SK-N-SH (cell line): ENCODE measurements around the gene PPP1R15A. TPM values are rescaled to one million over a fixed set of nuclear protein-coding genes. Genes with fewer than 3 reads are reported as not detected.
"Not testable (repeated sequence)": the region's sequence is repeated elsewhere in the genome, so short reads cannot be mapped to it uniquely, and the experiment has no call there.

Experiments used
- CTCF ChIA-PET: fragments of 300-600, 350-600 bp; formaldehyde crosslinking; extraction: SDS; loops from one replicate; lab custom pipeline; 2021; lab: Yijun Ruan, JAX
- POLR2A ChIA-PET: fragments of 350-600 bp; sonication (Branson Sonifier 250); formaldehyde crosslinking; extraction: SDS; loops from one replicate; lab custom pipeline; 2020; ENCODE audit warnings: antibody characterized with exemption, inconsistent platforms; lab: Yijun Ruan, JAX
- DNase-seq: peaks from one replicate; pipeline ENCODE4 v3.0.0; 2012
- H2AFZ ChIP-seq: fragments of 200-600 bp; sonication (generic); 2 replicates; pipeline ENCODE4 v1.8.1; 2016; ENCODE audit warnings: antibody characterized with exemption, mild to moderate bottlenecking, low read depth
- H3F3A ChIP-seq: fragments of 200-600 bp; sonication (generic); replicated peaks from 2 replicates; pipeline ENCODE3; 2016; ENCODE audit warnings: antibody characterized with exemption, mild to moderate bottlenecking; ENCODE audit not compliant: insufficient read depth
- H3K27ac ChIP-seq, 2 experiments: fragments of 200-500 bp in 1 of 2; fragments of 200-600 bp in 1 of 2; sonication (Bioruptor generic) in 1 of 2; sonication (generic), shearing (Covaris generic) in 1 of 2; 2 replicates each; pipeline versions ENCODE4 v1.5.1 to v1.6.1; 2014 to 2016; ENCODE audit warnings: low read depth in 2 of 2, inconsistent platforms in 1 of 2, low read length in 1 of 2, mild to moderate bottlenecking in 1 of 2, mixed read lengths in 1 of 2
- H3K27me3 ChIP-seq: fragments of 200-600 bp; sonication (generic), shearing (Covaris generic); 2 replicates; pipeline ENCODE4 v1.6.1; 2016; ENCODE audit warnings: mixed run types; ENCODE audit not compliant: insufficient read depth
- H3K36me3 ChIP-seq, 2 experiments: fragments of 200-500 bp in 1 of 2; fragments of 200-600 bp in 1 of 2; sonication (Bioruptor generic) in 1 of 2; sonication (generic) in 1 of 2; replicated peaks in 1 of 2; 2 replicates each; pipeline versions ENCODE3 to v1.5.1; 2014 to 2016; ENCODE audit warnings: low read length in 1 of 2, mild to moderate bottlenecking in 1 of 2; ENCODE audit not compliant: insufficient read depth in 2 of 2, control insufficient read depth in 1 of 2
- H3K4me1 ChIP-seq, 2 experiments: fragments of 200-500 bp in 1 of 2; fragments of 200-600 bp in 1 of 2; sonication (Bioruptor generic) in 1 of 2; sonication (generic), shearing (Covaris generic) in 1 of 2; 2 replicates each; pipeline versions ENCODE4 v1.5.1 to v1.6.1; 2014 to 2016; ENCODE audit warnings: low read depth in 1 of 2, low read length in 1 of 2, mixed run types in 1 of 2; ENCODE audit not compliant: insufficient read depth in 2 of 2, control insufficient read depth in 1 of 2
- H3K4me2 ChIP-seq: fragments of 200-600 bp; sonication (generic), shearing (Covaris generic); 2 replicates; pipeline ENCODE4 v1.6.1; 2017; ENCODE audit warnings: mixed run types
- H3K4me3 ChIP-seq, 2 experiments: fragments of 200-500 bp in 1 of 2; fragments of 200-600 bp in 1 of 2; sonication (Bioruptor generic) in 1 of 2; sonication (generic), shearing (Covaris generic) in 1 of 2; 2 replicates each; pipeline versions ENCODE4 v1.5.1 to v1.8.1; 2014 to 2016; ENCODE audit warnings: low read depth in 2 of 2, inconsistent platforms in 1 of 2, low read length in 1 of 2, mild to moderate bottlenecking in 1 of 2, mixed read lengths in 1 of 2, moderate library complexity in 1 of 2
- H3K79me2 ChIP-seq: fragments of 200-600 bp; sonication (generic); 2 replicates; pipeline ENCODE4 v1.8.1; 2017; ENCODE audit warnings: mild to moderate bottlenecking; ENCODE audit not compliant: insufficient read depth
- H3K9ac ChIP-seq: fragments of 200-600 bp; sonication (generic); 2 replicates; pipeline ENCODE4 v1.6.1; 2017; ENCODE audit warnings: mixed run types
- H3K9me2 ChIP-seq: fragments of 200-600 bp; sonication (generic); 2 replicates; pipeline ENCODE4 v1.6.1; 2017; ENCODE audit warnings: mixed run types
- H3K9me3 ChIP-seq: fragments of 200-600 bp; sonication (generic); 2 replicates; pipeline ENCODE4 v1.6.1; 2017; ENCODE audit warnings: mixed run types, mild to moderate bottlenecking, moderate library complexity
- H4K20me1 ChIP-seq: fragments of 200-600 bp; sonication (generic); 2 replicates; pipeline ENCODE4 v1.6.1; 2017; ENCODE audit warnings: mild to moderate bottlenecking, mixed run types; ENCODE audit not compliant: insufficient read depth
- ELF1 ChIP-seq: IDR thresholded peaks from 2 replicates; pipeline ENCODE4 v1.4.0; 2012
- EP300 ChIP-seq, 2 experiments: IDR thresholded peaks; 2 replicates each; pipeline versions ENCODE4 v1.4.0 to v1.6.1; 2012; ENCODE audit warnings: borderline replicate concordance in 1 of 2, low read depth in 1 of 2, low read length in 1 of 2
- FOSL2 ChIP-seq: IDR thresholded peaks from 2 replicates; pipeline ENCODE4 v1.4.0; 2012; ENCODE audit warnings: low read depth, mild to moderate bottlenecking, moderate library complexity, borderline replicate concordance
- FOXJ3 ChIP-seq: sonication (generic); formaldehyde crosslinking; IDR thresholded peaks from 2 replicates; pipeline ENCODE4 v1.5.1; 2020; ENCODE audit warnings: mild to moderate bottlenecking, missing genetic modification reagents
- FOXM1 ChIP-seq: IDR thresholded peaks from 2 replicates; pipeline ENCODE4 v1.4.0; 2012; ENCODE audit warnings: low read depth, mild to moderate bottlenecking
- GABPA ChIP-seq: IDR thresholded peaks from 2 replicates; pipeline ENCODE4 v1.4.0; 2012; ENCODE audit warnings: low read depth, mild to moderate bottlenecking
- GATA2 ChIP-seq: sonication (generic); formaldehyde crosslinking; IDR thresholded peaks from 2 replicates; pipeline ENCODE4 v1.5.0; 2020; ENCODE audit warnings: mild to moderate bottlenecking, missing genetic modification reagents
- MEF2A ChIP-seq: IDR thresholded peaks from 2 replicates; pipeline ENCODE4 v1.4.0; 2012; ENCODE audit warnings: low read depth, borderline replicate concordance
- NFIC ChIP-seq: IDR thresholded peaks from 2 replicates; pipeline ENCODE4 v1.4.0; 2012; ENCODE audit warnings: borderline replicate concordance
- NRF1 ChIP-seq: IDR thresholded peaks from 2 replicates; pipeline ENCODE4 v1.6.1; 2012; ENCODE audit warnings: low read depth, mild to moderate bottlenecking, low read length
- POLR2AphosphoS5 ChIP-seq: IDR thresholded peaks from 2 replicates; pipeline ENCODE4 v1.6.1; 2012; ENCODE audit warnings: low read depth, low read length
- RCOR1 ChIP-seq: fragments of 150-350 bp; IDR thresholded peaks from 2 replicates; pipeline ENCODE4 v1.6.1; 2017; ENCODE audit warnings: antibody characterized with exemption, low read length
- SMC3 ChIP-seq: IDR thresholded peaks from 2 replicates; pipeline ENCODE4 v1.6.1; 2012; ENCODE audit warnings: low read depth, low read length, improper control_type of control experiment
- TEAD4 ChIP-seq: IDR thresholded peaks from 2 replicates; pipeline ENCODE4 v1.4.0; 2012; ENCODE audit warnings: mild to moderate bottlenecking, borderline replicate concordance; ENCODE audit not compliant: insufficient read depth
- YY1 ChIP-seq: IDR thresholded peaks from 2 replicates; pipeline ENCODE4 v1.4.0; 2012; ENCODE audit warnings: low read depth, mild to moderate bottlenecking
- WGBS: methylation state at CpG from one replicate; pipeline ENCODE4 v1.1.6; 2017; ENCODE audit warnings: low lambda C conversion rate; 5-methylcytosine and 5-hydroxymethylcytosine counted together
- polyA plus RNA-seq, 3 experiments: library from polyadenylated mRNA; depleted of rRNA; stranded (reverse); fragments of >200 nt; gene quantifications; 2 replicates each; pipeline ENCODE4 v1.2.3, GENCODE V29; 2012
- TF ChIP-seq, protein P1 (sequence below): IDR thresholded peaks from 2 replicates; pipeline ENCODE4 v1.4.0; 2012; ENCODE audit warnings: low read depth, borderline replicate concordance
- TF ChIP-seq, protein P2 (sequence below): fragments of 150-350 bp; IDR thresholded peaks from 2 replicates; pipeline ENCODE4 v1.6.1; 2017; ENCODE audit warnings: antibody characterized with exemption, low read length, low read depth, borderline replicate concordance

PPP1R15A gene
- polyA plus RNA-seq, 1 of the 3 experiments (the other 2 are of a cell fraction): 73.7 TPM

- Histone ChIP-seq H3K4me3 (no peak overlapping the region), H3K9ac (no peak overlapping the region), H3K36me3 (peaks cover 14 to 20% of the 10 kb centered on the region in 2 experiments), H3K4me1 (peaks cover 7 to 41% of the 10 kb centered on the region in 2 experiments; a peak in 2 of 4 replicates), H4K20me1 (peaks cover 21% of the 10 kb centered on the region), H3F3A (peaks cover 19% of the 10 kb centered on the region), H2AFZ (no peak overlapping the region), H3K9me2 (no peaks in the 10 kb centered on the region), H3K27ac (no peak overlapping the region), H3K4me2 (no peak overlapping the region), H3K9me3 (no peaks in the 10 kb centered on the region), H3K27me3 (no peaks in the 10 kb centered on the region), H3K79me2 (peaks cover 28% of the 10 kb centered on the region)
- no peak for DNase-seq
- ChIA-PET POLR2A (no interaction called here), CTCF (interaction anchor here (1.1 to 1.2 kb wide), 3 partner anchors 28 to 224 kb away, joined by 3 to 4 read pairs (median 3); partner anchors contain the start of gene CA11)
- WGBS: 94% methylated on average over 9 of the region's 9 CpGs
- TF ChIP-seq FOXM1: no peak
- no peak for TF ChIP-seq NRF1
- TF ChIP-seq ELF1: no peak
- TF ChIP-seq, protein P1, sequence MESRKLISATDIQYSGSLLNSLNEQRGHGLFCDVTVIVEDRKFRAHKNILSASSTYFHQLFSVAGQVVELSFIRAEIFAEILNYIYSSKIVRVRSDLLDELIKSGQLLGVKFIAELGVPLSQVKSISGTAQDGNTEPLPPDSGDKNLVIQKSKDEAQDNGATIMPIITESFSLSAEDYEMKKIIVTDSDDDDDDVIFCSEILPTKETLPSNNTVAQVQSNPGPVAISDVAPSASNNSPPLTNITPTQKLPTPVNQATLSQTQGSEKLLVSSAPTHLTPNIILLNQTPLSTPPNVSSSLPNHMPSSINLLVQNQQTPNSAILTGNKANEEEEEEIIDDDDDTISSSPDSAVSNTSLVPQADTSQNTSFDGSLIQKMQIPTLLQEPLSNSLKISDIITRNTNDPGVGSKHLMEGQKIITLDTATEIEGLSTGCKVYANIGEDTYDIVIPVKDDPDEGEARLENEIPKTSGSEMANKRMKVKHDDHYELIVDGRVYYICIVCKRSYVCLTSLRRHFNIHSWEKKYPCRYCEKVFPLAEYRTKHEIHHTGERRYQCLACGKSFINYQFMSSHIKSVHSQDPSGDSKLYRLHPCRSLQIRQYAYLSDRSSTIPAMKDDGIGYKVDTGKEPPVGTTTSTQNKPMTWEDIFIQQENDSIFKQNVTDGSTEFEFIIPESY: no peak
- TF ChIP-seq, protein P2, sequence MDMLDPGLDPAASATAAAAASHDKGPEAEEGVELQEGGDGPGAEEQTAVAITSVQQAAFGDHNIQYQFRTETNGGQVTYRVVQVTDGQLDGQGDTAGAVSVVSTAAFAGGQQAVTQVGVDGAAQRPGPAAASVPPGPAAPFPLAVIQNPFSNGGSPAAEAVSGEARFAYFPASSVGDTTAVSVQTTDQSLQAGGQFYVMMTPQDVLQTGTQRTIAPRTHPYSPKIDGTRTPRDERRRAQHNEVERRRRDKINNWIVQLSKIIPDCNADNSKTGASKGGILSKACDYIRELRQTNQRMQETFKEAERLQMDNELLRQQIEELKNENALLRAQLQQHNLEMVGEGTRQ: no peak
- no peak for TF ChIP-seq NFIC
- TF ChIP-seq POLR2AphosphoS5: no peak
- no peak for TF ChIP-seq GABPA
- no peak for TF ChIP-seq YY1
- TF ChIP-seq RCOR1: no peak
- TF ChIP-seq SMC3: no peak
- no peak for TF ChIP-seq FOSL2
- no peak for TF ChIP-seq MEF2A
- TF ChIP-seq TEAD4: no peak
- TF ChIP-seq FOXJ3: no peak
- no peak for TF ChIP-seq EP300 (IDR thresholded peaks at IDR 0.05; ENCODE audit: borderline replicate concordance in 1 of 2, low read depth in 1 of 2, low read length in 1 of 2)
- no peak for TF ChIP-seq GATA2 (CRISPR knock-in tag)
Observed at GRCh38 chr19:48870048-48870447, 2.2 kb upstream of the PPP1R15A start.

GRCh38 chr19:48871471-48872181, 595 bp upstream of the PPP1R15A start:
- 0 out of 2 replicates have a peak overlapping the region, but pooled peaks have one; percentile 71 for H2AFZ ChIP-seq
- peaks cover 22% of the 10 kb centered on the region for H3F3A ChIP-seq
- peaks cover 28 to 35% of the 10 kb centered on the region in 2 experiments for H3K36me3 ChIP-seq
- H3K27ac ChIP-seq: peak overlapping the region in 1 of 2 experiments; percentile 58; a peak in 2 of 4 replicates
- H3K9ac ChIP-seq, H3K9me3 ChIP-seq, H3K4me2 ChIP-seq, H3K27me3 ChIP-seq, DNase-seq, H3K4me3 ChIP-seq, H3K9me2 ChIP-seq: not testable (repeated sequence)
- peaks cover 15 to 48% of the 10 kb centered on the region in 2 experiments; a peak in 3 of 4 replicates for H3K4me1 ChIP-seq
- 79% methylated on average over 27 of the region's 31 CpGs for WGBS
- H3K79me2 ChIP-seq: peaks cover 44% of the 10 kb centered on the region
- ChIA-PET POLR2A (interaction anchor here (0.6 to 1.6 kb wide), 7 partner anchors 9 to 147 kb away, joined by 3 to 9 read pairs (median 6); partner anchors contain the start of genes BAX and NUCB1), CTCF (interaction anchor here (1.0 to 1.7 kb wide), 2 partner anchors 35 to 99 kb away, joined by 3 to 10 read pairs; partner anchors contain the start of gene HSD17B14)
- H4K20me1 ChIP-seq: peaks cover 36% of the 10 kb centered on the region
